ENCODE measurements around the gene MYO15B. TPM values are rescaled to one million over a fixed set of nuclear protein-coding genes. Genes with fewer than 3 reads are reported as not detected.

The MYO15B gene
- total and polyA plus RNA-seq, 2 donors (not counting 3 experiments of a cell fraction or from before 2014, with no cell fraction given) = 10.2 to 87.8 TPM

- ChIA-PET CTCF (no interaction called here), POLR2A (interaction anchor here (0.8 kb wide), 1 partner anchor 185 kb away, joined by 3 read pairs; a partner anchor contains a TSS)
- dilution Hi-C loops (cut with MboI; ENCODE audit: extremely low pct_ligation_motif_present, low sequenced_read_pairs) (no loop called here), intact Hi-C loops (cut with micrococcal nuclease) (no loop called here)
- TF ChIP-seq GATA2 (IDR thresholded peaks at IDR 0.05; ENCODE audit: insufficient read depth, insufficient read length, low read depth, low read length) = no peak
- no peak for TF ChIP-seq EZH2 (IDR thresholded peaks at IDR 0.05; ENCODE audit: borderline replicate concordance, low read depth, low read length, severe bottlenecking)
- no peak for TF ChIP-seq FOS (IDR thresholded peaks at IDR 0.05; ENCODE audit: borderline replicate concordance, insufficient read depth, low read length)
- no peak for TF ChIP-seq MYC (IDR thresholded peaks at IDR 0.05; ENCODE audit: low read depth, low read length)
- TF ChIP-seq POLR2AphosphoS5 (IDR thresholded peaks at IDR 0.05; ENCODE audit: insufficient read depth, low read depth, low read length) = no peak
- no peak for TF ChIP-seq JUN (IDR thresholded peaks at IDR 0.05; ENCODE audit: borderline replicate concordance, insufficient read depth, insufficient read length, low read depth)
- H3K9ac ChIP-seq (replicated peaks; ENCODE audit: extremely low read depth, insufficient read depth, low read length) = no peak overlapping the region
- no peak overlapping the region for H2AFZ ChIP-seq (ENCODE audit: low read depth, low read length)
- no peak overlapping the region for H3K4me3 ChIP-seq (replicated peaks in 1 of 3; ENCODE audit: insufficient read depth in 1 of 3, low read depth in 1 of 3, low read length in 3 of 3)
- H3K4me2 ChIP-seq (ENCODE audit: insufficient read depth, low read length) = no peak overlapping the region
- H3K9me3 ChIP-seq (replicated peaks; ENCODE audit: control insufficient read depth, insufficient read depth, low read length) = no peaks in the 10 kb centered on the region
- no peaks in the 10 kb centered on the region for H3K9me1 ChIP-seq (replicated peaks; ENCODE audit: control insufficient read depth, extremely low read depth, insufficient read depth, low read length)
- no peak for DNase-seq (ENCODE audit: low read depth, low spot score)
- FAIRE-seq = no peak
- no peak overlapping the region for H3K27ac ChIP-seq (ENCODE audit: insufficient read depth, low read depth, low read length)
- no TSS peak for BruUV-seq (replicated peaks)
- no peaks in the 10 kb centered on the region for H4K20me1 ChIP-seq (replicated peaks; ENCODE audit: control insufficient read depth, extremely low read depth, insufficient read depth, low read length)
- H3K4me1 ChIP-seq (ENCODE audit: control insufficient read depth, extremely low read depth, insufficient read depth, low read length) = no peaks in the 10 kb centered on the region
- H3K79me2 ChIP-seq (ENCODE audit: control insufficient read depth, insufficient read depth, low read length) = no peaks in the 10 kb centered on the region
- H3K36me3 ChIP-seq (ENCODE audit: control insufficient read depth in 2 of 2, extremely low read depth in 1 of 2, insufficient read depth in 2 of 2, low read length in 2 of 2) = no peaks in the 10 kb centered on the region
- H3K27me3 ChIP-seq (ENCODE audit: control insufficient read depth in 2 of 2, insufficient read depth in 2 of 2, low read length in 2 of 2) = no peaks in the 10 kb centered on the region
Observed at GRCh38 chr17:75594499-75595283, 7.1 kb downstream of the MYO15B start.

DNA sequence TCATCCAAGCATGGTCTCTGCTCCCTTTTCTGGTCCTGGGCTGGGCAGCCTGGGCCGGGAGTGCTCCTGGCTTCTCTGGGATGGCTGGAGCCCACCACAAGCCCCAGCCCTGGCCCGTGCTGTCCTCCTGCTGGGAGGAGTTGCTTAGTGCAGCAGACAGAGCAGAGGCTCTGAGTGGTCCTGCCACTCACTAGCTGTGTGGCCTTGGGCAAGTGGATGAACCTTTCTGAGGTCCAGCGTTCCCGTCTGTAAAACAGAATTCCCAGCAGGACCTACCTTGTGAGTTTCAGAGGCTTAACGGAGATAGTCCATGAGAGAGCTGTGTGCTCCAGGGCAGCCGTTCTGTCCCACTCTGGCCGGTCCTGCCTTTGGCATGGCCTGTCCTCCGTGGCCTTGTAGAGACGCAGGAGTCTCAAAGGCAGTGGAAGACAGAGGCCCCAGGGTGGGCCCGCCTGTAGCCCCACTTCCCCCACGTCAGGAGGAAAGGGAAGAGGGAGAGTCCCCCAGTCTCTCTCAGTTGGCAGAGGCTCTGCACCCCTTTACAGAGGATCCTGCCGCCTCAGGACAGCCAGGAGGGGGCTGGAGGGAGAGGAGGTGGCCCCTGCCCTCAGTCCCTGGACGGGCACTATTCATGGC is 7.8 kb downstream of the MYO15B start:
- intact Hi-C loops (cut with micrococcal nuclease) (no loop called here), dilution Hi-C loops (cut with MboI; ENCODE audit: extremely low pct_ligation_motif_present, low sequenced_read_pairs) (no loop called here)
- no peak overlapping the region for H3K9ac ChIP-seq (replicated peaks; ENCODE audit: extremely low read depth, insufficient read depth, low read length)
- no peaks in the 10 kb centered on the region for H3K79me2 ChIP-seq (ENCODE audit: control insufficient read depth, insufficient read depth, low read length)
- no peak overlapping the region for H3K4me3 ChIP-seq (replicated peaks in 1 of 3; ENCODE audit: insufficient read depth in 1 of 3, low read depth in 1 of 3, low read length in 3 of 3)
- no peak overlapping the region for H3K27ac ChIP-seq (ENCODE audit: insufficient read depth, low read depth, low read length)
- POLR2A ChIA-PET = no interaction called here
- no TSS peak for BruUV-seq (replicated peaks)
- DNase-seq (ENCODE audit: low read depth, low spot score) (no peak), FAIRE-seq (no peak)
- CTCF ChIA-PET = no interaction called here
- no peaks in the 10 kb centered on the region for H3K9me3 ChIP-seq (replicated peaks; ENCODE audit: control insufficient read depth, insufficient read depth, low read length)
- H3K4me2 ChIP-seq (ENCODE audit: insufficient read depth, low read length) = no peak overlapping the region
- H2AFZ ChIP-seq (ENCODE audit: low read depth, low read length) = no peak overlapping the region
- no peak for TF ChIP-seq GATA2 (IDR thresholded peaks at IDR 0.05; ENCODE audit: insufficient read depth, insufficient read length, low read depth, low read length)
- no peak for TF ChIP-seq EZH2 (IDR thresholded peaks at IDR 0.05; ENCODE audit: borderline replicate concordance, low read depth, low read length, severe bottlenecking)
- H3K36me3 ChIP-seq (ENCODE audit: control insufficient read depth in 2 of 2, extremely low read depth in 1 of 2, insufficient read depth in 2 of 2, low read length in 2 of 2) = no peaks in the 10 kb centered on the region
- no peaks in the 10 kb centered on the region for H4K20me1 ChIP-seq (replicated peaks; ENCODE audit: control insufficient read depth, extremely low read depth, insufficient read depth, low read length)
- no peaks in the 10 kb centered on the region for H3K4me1 ChIP-seq (ENCODE audit: control insufficient read depth, extremely low read depth, insufficient read depth, low read length)
- no peaks in the 10 kb centered on the region for H3K9me1 ChIP-seq (replicated peaks; ENCODE audit: control insufficient read depth, extremely low read depth, insufficient read depth, low read length)
- no peaks in the 10 kb centered on the region for H3K27me3 ChIP-seq (ENCODE audit: control insufficient read depth in 2 of 2, insufficient read depth in 2 of 2, low read length in 2 of 2)
